K562 (cell line): ENCODE measurements around the gene CCDC159. TPM values are rescaled to one million over a fixed set of nuclear protein-coding genes. Genes with fewer than 3 reads are reported as not detected.

Source experiments
- ATAC-seq: fragments of 200-7000 bp; cut with Tn5 transposase; 3 replicates; pipeline ENCODE4 v1.9.1; 2020; ENCODE audit warnings: moderate library complexity
- BruUV-seq: library from RNA; stranded (reverse); fragments of 400-500 nt; replicated peaks from 2 replicates; lab custom pipeline; 2021; lab: Mats Ljungman, UMichigan
- CTCF ChIA-PET: fragments of 300-600 bp; formaldehyde crosslinking; extraction: SDS; loops from one replicate; lab custom pipeline; 2021; ENCODE audit warnings: low intra/inter-chr PET ratio; lab: Yijun Ruan, JAX
- POLR2A ChIA-PET: fragments of 300-600, 350-650 bp; sonication (Branson Sonifier 250); formaldehyde crosslinking; extraction: SDS; loops from one replicate; lab custom pipeline; 2021; ENCODE audit warnings: antibody characterized with exemption, inconsistent platforms; lab: Yijun Ruan, JAX
- DNase-seq, 4 experiments: peaks; one replicate each; pipeline versions ENCODE4 v3.0.0 to v3.0.0-alpha.2; 2011 to 2018; ENCODE audit warnings: low spot score in 3 of 4, mixed read lengths in 3 of 4; ENCODE audit errors: extremely low read depth in 1 of 4
- FAIRE-seq: peaks from 2 replicates; lab custom pipeline; 2011; peaks lifted over from hg19 to GRCh38; lab: Jason Lieb, UNC
- H2AFZ ChIP-seq: 2 replicates; pipeline ENCODE4 v1.6.0; 2011; ENCODE audit warnings: low read depth, low read length, control low read depth, inconsistent platforms
- H3K27ac ChIP-seq: fragments of 200-600 bp; 3 replicates; pipeline ENCODE4 v1.8.0; 2011; ENCODE audit warnings: low read depth, mild to moderate bottlenecking, control low read depth, inconsistent platforms, low read length, moderate library complexity, mixed read lengths; ENCODE audit errors: extremely low read depth
- H3K27me3 ChIP-seq, 2 experiments: fragments of 300-600 bp in 1 of 2; 2 replicates in 1 of 2; 3 replicates in 1 of 2; pipeline versions ENCODE4 v1.6.0 to v1.8.0; 2011; ENCODE audit warnings: inconsistent platforms in 2 of 2, low read length in 2 of 2, mild to moderate bottlenecking in 1 of 2, mixed read lengths in 1 of 2, moderate library complexity in 1 of 2; ENCODE audit not compliant: control insufficient read depth in 2 of 2, insufficient read depth in 2 of 2
- H3K36me3 ChIP-seq: fragments of 300-600 bp; 3 replicates; pipeline ENCODE4 v1.8.0; 2011; ENCODE audit warnings: mild to moderate bottlenecking, low read length, inconsistent platforms; ENCODE audit not compliant: control insufficient read depth, insufficient read depth
- H3K4me1 ChIP-seq, 2 experiments: fragments of 200-600 bp in 1 of 2; replicated peaks in 1 of 2; 2 replicates in 1 of 2; 3 replicates in 1 of 2; pipeline versions ENCODE4 v1.5.1 to v1.8.0; 2011; ENCODE audit warnings: inconsistent platforms in 2 of 2, low read length in 2 of 2, mild to moderate bottlenecking in 1 of 2, mixed read lengths in 1 of 2, moderate library complexity in 1 of 2; ENCODE audit not compliant: control insufficient read depth in 2 of 2, insufficient read depth in 2 of 2
- H3K4me2 ChIP-seq: 2 replicates; pipeline ENCODE4 v1.6.1; 2011; ENCODE audit warnings: low read length, control low read depth, inconsistent platforms, mixed read lengths; ENCODE audit not compliant: insufficient read depth
- H3K4me3 ChIP-seq: fragments of 200-600 bp; sonication (generic), shearing (Covaris generic); 2 replicates; pipeline ENCODE4 v1.5.1; 2016; ENCODE audit warnings: control low read depth, inconsistent platforms
- H3K79me2 ChIP-seq: fragments of 200-600 bp; 3 replicates; pipeline ENCODE4 v1.8.0; 2011; ENCODE audit warnings: low read length, inconsistent platforms; ENCODE audit not compliant: control insufficient read depth, insufficient read depth
- H3K9ac ChIP-seq, 2 experiments: 2 replicates each; pipeline versions ENCODE4 v1.6.0 to v1.6.1; 2011; ENCODE audit warnings: low read depth in 2 of 2, low read length in 2 of 2, control low read depth in 1 of 2, inconsistent platforms in 1 of 2, mild to moderate bottlenecking in 1 of 2, mixed read lengths in 1 of 2; ENCODE audit not compliant: insufficient read depth in 1 of 2
- H3K9me1 ChIP-seq: one replicate; pipeline ENCODE4 v1.6.0; 2011; ENCODE audit warnings: inconsistent platforms, mild to moderate bottlenecking, low read length, moderate library complexity; ENCODE audit not compliant: control insufficient read depth, insufficient read depth
- H3K9me3 ChIP-seq: replicated peaks from 2 replicates; pipeline ENCODE4 v1.5.1; 2011; ENCODE audit warnings: low read depth, low read length, inconsistent platforms; ENCODE audit not compliant: control insufficient read depth, insufficient read depth
- H4K20me1 ChIP-seq: replicated peaks from 2 replicates; pipeline ENCODE4 v1.6.1; 2011; ENCODE audit warnings: low read length, inconsistent platforms, mixed read lengths; ENCODE audit not compliant: control insufficient read depth, insufficient read depth
- BCOR ChIP-seq: fragments of 450-650 bp; IDR thresholded peaks from 2 replicates; pipeline ENCODE4 v1.6.1; 2016
- BRF1 ChIP-seq: IDR thresholded peaks from 3 replicates; pipeline ENCODE4 v1.6.1; 2011; ENCODE audit warnings: borderline replicate concordance, mild to moderate bottlenecking; ENCODE audit not compliant: insufficient read length; ENCODE audit errors: extremely low read depth
- HCFC1 ChIP-seq: IDR thresholded peaks from 2 replicates; pipeline ENCODE4 v1.6.1; 2012; ENCODE audit warnings: low read depth, low read length, improper control_type of control experiment
- JUN ChIP-seq, 2 experiments: sonication (generic) in 1 of 2; formaldehyde crosslinking in 1 of 2; IDR thresholded peaks; 2 replicates each; pipeline versions ENCODE4 v1.6.1 to v1.8.0; 2012 to 2022; ENCODE audit warnings: borderline replicate concordance in 2 of 2, mild to moderate bottlenecking in 2 of 2, improper control_type of control experiment in 1 of 2, low read depth in 1 of 2, low read length in 1 of 2, missing genetic modification reagents in 1 of 2
- JUND ChIP-seq, 2 experiments: IDR thresholded peaks; 2 replicates in 1 of 2; 3 replicates in 1 of 2; pipeline ENCODE4 v1.6.1; 2011; ENCODE audit warnings: borderline replicate concordance in 2 of 2, low read depth in 2 of 2, low read length in 2 of 2, improper control_type of control experiment in 1 of 2, missing biosample characterization in 1 of 2, missing genetic modification characterization in 1 of 2, missing genetic modification reagents in 1 of 2
- PCBP1 ChIP-seq: fragments of 200-400 bp; formaldehyde crosslinking; IDR thresholded peaks from 2 replicates; pipeline ENCODE4 v1.6.1; 2018; ENCODE audit warnings: mild to moderate bottlenecking, low read depth, low read length; ENCODE audit not compliant: poor library complexity, severe bottlenecking
- POLR2G ChIP-seq: fragments of 200-400 bp; formaldehyde crosslinking; IDR thresholded peaks from 2 replicates; pipeline ENCODE4 v1.6.1; 2017; ENCODE audit warnings: low read depth, mild to moderate bottlenecking, antibody characterized with exemption, low read length, moderate library complexity
- RBFOX2 ChIP-seq: fragments of 200-400 bp; formaldehyde crosslinking; IDR thresholded peaks from 2 replicates; pipeline ENCODE4 v1.6.1; 2017; ENCODE audit warnings: low read depth, mild to moderate bottlenecking, low read length, moderate library complexity
- RBM14 ChIP-seq: fragments of 200-400 bp; formaldehyde crosslinking; IDR thresholded peaks from 2 replicates; pipeline ENCODE4 v1.6.1; 2018; ENCODE audit warnings: low read depth, mild to moderate bottlenecking, low read length, moderate library complexity, borderline replicate concordance; ENCODE audit not compliant: insufficient read depth
- RCOR1 ChIP-seq, 2 experiments: IDR thresholded peaks; 2 replicates each; pipeline ENCODE4 v1.6.1; 2012; ENCODE audit warnings: low read depth in 2 of 2, low read length in 2 of 2, borderline replicate concordance in 1 of 2, improper control_type of control experiment in 1 of 2
- SAP30 ChIP-seq: fragments of 200-600 bp; sonication (generic); IDR thresholded peaks from 2 replicates; pipeline ENCODE4 v1.6.1; 2012; ENCODE audit warnings: borderline replicate concordance, low read depth, mild to moderate bottlenecking, moderate library complexity, low read length, control low read depth, inconsistent platforms; ENCODE audit not compliant: insufficient read depth, poor library complexity, severe bottlenecking
- SUPT5H ChIP-seq: fragments of 450-650 bp; IDR thresholded peaks from 2 replicates; pipeline ENCODE4 v1.6.1; 2016
- TEAD1 ChIP-seq, 2 experiments: fragments of 450-650 bp in 1 of 2; sonication (generic) in 1 of 2; formaldehyde crosslinking; IDR thresholded peaks; 2 replicates each; pipeline versions ENCODE4 v1.4.0 to v1.8.0; 2020 to 2022; ENCODE audit warnings: mild to moderate bottlenecking in 2 of 2, missing genetic modification reagents in 1 of 2
- TFAP4 ChIP-seq: sonication (generic); formaldehyde crosslinking; IDR thresholded peaks from 2 replicates; pipeline ENCODE4 v1.8.0; 2022; ENCODE audit warnings: missing genetic modification reagents, mild to moderate bottlenecking, moderate library complexity, borderline replicate concordance
- ZBTB17 ChIP-seq: fragments of 450-650 bp; formaldehyde crosslinking; IDR thresholded peaks from 2 replicates; pipeline ENCODE4 v1.4.0; 2020; ENCODE audit warnings: mild to moderate bottlenecking
- ZBTB7A ChIP-seq: IDR thresholded peaks from 2 replicates; pipeline ENCODE4 v1.6.1; 2011; ENCODE audit warnings: low read depth, mild to moderate bottlenecking, low read length, moderate library complexity, borderline replicate concordance; ENCODE audit not compliant: control insufficient read depth
- WGBS: fragments of 100-300 bp; shearing (Covaris generic); methylation state at CpG from one replicate; pipeline ENCODE4 v1.1.6; 2016; ENCODE audit warnings: low coverage, mixed read lengths; ENCODE audit not compliant: insufficient coverage; ENCODE audit errors: missing lambda C conversion rate; 5-methylcytosine and 5-hydroxymethylcytosine counted together
- in situ Hi-C: fragments of 300-500 bp; cut with MboI; formaldehyde crosslinking; loops from 4 replicates; pipeline ENCODE4 v1.15.0; 2018; ENCODE audit warnings: inconsistent platforms, mixed read lengths
- intact Hi-C: fragments of 100-400 bp; cut with micrococcal nuclease; formaldehyde crosslinking; loops from 2 replicates; pipeline ENCODE4 v1.14.2; 2022
- polyA plus RNA-seq, 8 experiments: library from polyadenylated mRNA; depleted of rRNA in 4 of 8; stranded (reverse) in 5 of 8; unstranded in 3 of 8; fragments of >200 nt; fragmentation: Nextera tagmentation in 2 of 8; fragmentation: Illumina TruSeq in 1 of 8; extraction: Ambion mirVana in 2 of 8; extraction: Trizol in 1 of 8; gene quantifications; 2 replicates each; pipeline versions ENCODE4 v1.2.1 to v1.2.3, GENCODE V29; 2011 to 2014; ENCODE audit warnings: inconsistent platforms in 1 of 8, missing spikeins in 1 of 8
- total RNA-seq, 7 experiments: library from RNA; depleted of rRNA in 6 of 7; stranded (reverse); fragments of >200 nt in 6 of 7; fragmentation: Illumina TruSeq in 2 of 7; extraction: Trizol in 2 of 7; gene quantifications; 2 replicates each; pipeline versions ENCODE4 v1.2.1 to v1.2.3, GENCODE V29; 2011 to 2021; ENCODE audit warnings: low replicate concordance in 1 of 7

The CCDC159 gene
- total and polyA plus RNA-seq, 9 of the 15 experiments (the other 6 are each of a cell fraction or from before 2014, with no cell fraction given) = 0.68 to 10.1 (median 4.7) TPM

- H3K9ac ChIP-seq = peak within 1 kb of the TSS in 1 of 2 experiments; percentile 84; a peak in 2 of 4 replicates
- H3K27me3 ChIP-seq = no peaks in the 10 kb centered on the region
- ATAC-seq (peak; percentile 99), DNase-seq (peak; percentile 94 to 98 (median 98)), FAIRE-seq (peak; percentile 92)
- H3K4me2 ChIP-seq = peak within 1 kb of the TSS; percentile 88
- peaks cover 5% of the 10 kb centered on the region; the same call in 1 of the 2 replicates for H3K9me3 ChIP-seq
- ChIA-PET POLR2A (interaction anchor here (0.6 to 1.4 kb wide), 5 partner anchors 10 to 214 kb away, joined by 3 to 5 read pairs (median 3); partner anchors contain the start of gene SWSAP1), CTCF (no interaction called here)
- no peaks in the 10 kb centered on the region for H3K79me2 ChIP-seq
- no TSS peak for BruUV-seq
- in situ Hi-C loops (no loop called here), intact Hi-C loops (no loop called here)
- H3K4me1 ChIP-seq = peaks cover 11 to 37% of the 10 kb centered on the region in 2 experiments; a peak in 4 of 5 replicates
- H3K36me3 ChIP-seq = no peaks in the 10 kb centered on the region
- H2AFZ ChIP-seq = peak within 1 kb of the TSS; percentile 85
- no peaks in the 10 kb centered on the region for H4K20me1 ChIP-seq
- H3K27ac ChIP-seq = no peak within 1 kb of the TSS; the same call in 2 of the 3 replicates
- peak within 1 kb of the TSS; percentile 40 for H3K4me3 ChIP-seq
- 9% methylated on average over 31 of the region's 53 CpGs for WGBS
- no peaks in the 10 kb centered on the region for H3K9me1 ChIP-seq
- TF ChIP-seq ZBTB7A = peak; percentile 93
- peak; percentile 49 for TF ChIP-seq RBFOX2
- TF ChIP-seq JUND (IDR thresholded peaks at IDR 0.05; ENCODE audit: borderline replicate concordance, low read depth, low read length) = 0 out of 2 replicates have a peak, but pooled peaks have one; percentile 27
- TF ChIP-seq JUND (tag; IDR thresholded peaks at IDR 0.05; ENCODE audit: borderline replicate concordance, low read depth, low read length) = no peak
- TF ChIP-seq BCOR = peak; percentile 69
- TF ChIP-seq SUPT5H = 0 out of 2 replicates have a peak, but pooled peaks have one; percentile 36
- peak; percentile 81 for TF ChIP-seq PCBP1
- TF ChIP-seq SAP30 = peak; percentile 29
- TF ChIP-seq BRF1 = no peak
- peak; percentile 68 for TF ChIP-seq POLR2G
- TF ChIP-seq TFAP4 = peak; percentile 78
- no peak for TF ChIP-seq JUN (IDR thresholded peaks at IDR 0.05; ENCODE audit: borderline replicate concordance, low read depth, low read length)
- TF ChIP-seq JUN (CRISPR knock-in tag; IDR thresholded peaks at IDR 0.05; ENCODE audit: borderline replicate concordance) = 0 out of 2 replicates have a peak, but pooled peaks have one; percentile 41
- peak in 1 of 2 experiments; percentile 20; a peak in 1 of 4 replicates for TF ChIP-seq RCOR1 (IDR thresholded peaks at IDR 0.05; ENCODE audit: borderline replicate concordance in 1 of 2, low read depth in 2 of 2, low read length in 2 of 2)
- TF ChIP-seq HCFC1 = no peak
- 0 out of 4 replicates have a peak, but pooled peaks of 1 of the 2 experiments have one; percentile 35 for TF ChIP-seq TEAD1 (CRISPR knock-in tag; IDR thresholded peaks at IDR 0.05)
- TF ChIP-seq RBM14 = no peak
- TF ChIP-seq ZBTB17 = no peak
These were observed 6.8 kb upstream of the CCDC159 start, which contains the start of gene RAB3D for GRCh38 chr19:11339254-11340098. RAB3D (minus strand) TSS chr19:11339657; CDS start chr19:11337399, 2,258 bp downstream.
